DOHH2 (cell line): ENCODE data around the gene CPOX.

Experiments used
- CTCF ChIP-seq: fragments of 200-600 bp; sonication (generic); IDR thresholded peaks from one replicate; pipeline ENCODE4 v1.5.1; 2014; ENCODE audit warnings: antibody characterized with exemption, mild to moderate bottlenecking, low read depth, low read length; ENCODE audit not compliant: poor library complexity, severe bottlenecking
- EZH2phosphoT487 ChIP-seq: fragments of 200-600 bp; sonication (generic); IDR thresholded peaks from 2 replicates; pipeline ENCODE4 v1.6.1; 2017; ENCODE audit warnings: borderline replicate concordance, mild to moderate bottlenecking, antibody characterized with exemption, low read length, moderate library complexity, mixed read lengths

- TF ChIP-seq CTCF (no peak), EZH2phosphoT487 (no peak)
Observed at GRCh38 chr3:98561727-98562521, 31.5 kb downstream of the CPOX start.
